ENCODE measurements around the gene CA9. TPM values are rescaled to one million over a fixed set of nuclear protein-coding genes. Genes with fewer than 3 reads are reported as not detected.

CA9 gene
- total RNA-seq, 1 donor from 2014 or later: not detected

DNA sequence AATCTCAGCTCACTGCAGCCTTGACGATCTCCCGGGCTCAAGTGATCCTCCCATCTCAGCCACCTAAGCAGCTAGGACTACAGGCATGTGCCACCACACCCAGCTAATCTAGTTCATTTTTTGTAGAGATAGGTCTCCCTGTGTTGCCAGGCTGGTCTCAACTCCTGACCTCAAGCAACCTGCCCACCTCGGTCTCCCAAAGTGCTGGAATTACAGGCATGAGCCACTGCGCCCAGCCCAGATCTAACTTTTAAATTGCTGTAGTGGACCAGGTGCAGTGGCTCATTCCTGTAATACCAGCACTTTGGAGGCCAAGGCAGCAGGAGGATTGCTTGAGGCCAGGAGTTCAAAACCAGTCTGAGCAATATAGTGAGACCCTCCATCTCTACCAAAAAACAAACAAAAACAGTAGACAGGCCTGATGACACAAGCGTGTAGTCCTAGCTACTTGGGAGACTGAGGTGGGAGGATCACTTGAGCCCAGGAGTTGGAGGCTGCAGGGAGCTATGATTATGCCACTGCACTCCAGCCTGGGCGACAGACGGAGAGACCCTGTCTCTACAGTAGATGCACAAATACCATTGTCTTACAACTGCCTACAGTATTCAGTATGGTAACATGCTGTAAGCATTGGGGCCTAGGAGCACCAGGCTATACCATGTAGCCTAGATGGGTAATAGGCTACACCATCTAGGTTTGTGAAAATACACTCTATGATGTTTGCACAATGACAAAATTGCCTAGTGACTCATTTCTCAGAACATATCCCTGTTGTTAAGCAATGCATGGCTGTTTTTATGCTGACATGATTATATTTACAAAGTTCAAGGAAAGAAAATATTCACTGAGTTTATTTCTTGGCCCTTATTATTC lies 21.5 kb upstream of the CA9 start:
- no peak for DNase-seq (ENCODE audit: low spot score)

GRCh38 chr9:35652829-35653209 lies 20.9 kb upstream of the CA9 start:
- DNase-seq (ENCODE audit: low spot score): no peak

GRCh38 chr9:35653611-35654010 lies 20.1 kb upstream of the CA9 start:
- no peak for DNase-seq (ENCODE audit: low spot score)

- DNase-seq (ENCODE audit: low spot score): no peak
Measured at GRCh38 chr9:35656348-35656747, 17.4 kb upstream of the CA9 start.

DNA sequence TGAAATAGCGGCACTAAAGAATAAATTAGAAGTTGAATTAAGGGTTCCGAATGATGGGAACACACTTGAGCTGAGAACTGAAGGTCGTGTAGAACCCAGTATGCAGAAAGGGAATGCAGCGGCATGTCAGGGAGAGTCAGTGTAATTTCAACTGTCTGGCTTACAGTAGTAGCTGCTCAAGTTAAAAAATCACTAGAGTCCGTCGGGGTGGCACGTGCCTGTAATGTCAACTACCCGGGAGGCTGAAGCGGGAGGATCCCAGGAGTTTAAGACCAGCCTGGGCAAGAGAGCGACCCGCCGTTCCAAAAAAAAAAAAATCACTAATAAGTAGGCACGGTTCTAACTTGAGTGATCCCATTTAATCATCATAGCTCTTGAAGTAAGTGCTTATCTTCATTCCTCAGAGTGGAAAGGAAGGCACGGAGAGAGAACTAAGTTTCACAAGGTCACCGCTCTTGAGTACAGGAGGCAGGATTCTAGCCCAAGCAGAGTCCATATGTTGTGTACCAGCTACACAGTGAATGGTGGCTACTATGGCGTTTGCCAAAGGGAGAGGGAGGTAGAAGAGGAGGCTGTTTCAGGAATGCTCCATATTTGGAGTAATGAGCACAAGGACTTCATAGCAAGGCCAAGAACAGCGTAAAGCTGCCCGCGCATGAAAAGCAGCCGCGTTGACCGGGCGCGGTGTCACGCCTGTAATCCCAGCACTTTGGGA lies 16.7 kb upstream of the CA9 start:
- no peak for DNase-seq (ENCODE audit: low spot score)

DNA sequence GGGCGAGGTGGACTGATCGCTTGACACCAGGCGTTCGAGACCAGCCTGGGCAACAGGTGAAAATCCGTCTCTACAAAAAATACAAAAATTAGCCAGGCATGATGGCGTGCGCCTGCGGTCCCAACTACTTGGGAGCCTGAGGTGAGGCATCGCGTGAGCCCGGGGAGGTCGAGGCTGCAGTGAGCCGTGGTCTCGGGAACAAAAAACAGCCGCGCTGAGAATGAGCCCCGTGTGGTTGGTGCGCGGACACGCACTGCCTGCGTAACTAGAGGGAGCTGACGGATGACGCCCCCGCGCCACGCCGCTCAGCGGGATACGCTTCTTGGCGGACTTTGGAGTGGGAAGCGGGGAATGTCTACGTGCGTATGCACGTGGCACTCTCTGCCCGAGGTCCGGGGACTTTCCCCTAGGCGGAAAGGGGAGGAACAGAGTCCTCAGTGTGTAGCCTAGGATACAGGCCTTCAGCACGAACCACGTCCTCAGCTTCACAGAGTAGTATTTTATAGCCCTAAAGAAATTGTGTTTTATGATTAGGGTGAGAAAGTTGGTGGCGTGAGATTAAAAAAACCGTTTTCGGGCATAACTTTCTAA lies 16.1 kb upstream of the CA9 start, which contains the start of gene RMRP:
Gene RMRP, minus strand, starts transcription at position 474 of the 591 bp plus-strand sequence.
- peak; percentile 98 for DNase-seq (ENCODE audit: low spot score)

- peak; percentile 94 for DNase-seq (ENCODE audit: low spot score)
Measured at GRCh38 chr9:35658137-35658967, 15.4 kb upstream of the CA9 start, which contains the start of gene CCDC107. CCDC107 (plus strand) TSS chr9:35658292; CDS start chr9:35658380, 88 bp downstream.

GRCh38 chr9:35658968-35659220 lies 14.8 kb upstream of the CA9 start:
- DNase-seq (ENCODE audit: low spot score): no peak

GRCh38 chr9:35659340-35659739 lies 14.4 kb upstream of the CA9 start:
- no peak for DNase-seq (ENCODE audit: low spot score)

GRCh38 chr9:35660966-35661415 lies 12.7 kb upstream of the CA9 start:
- DNase-seq (ENCODE audit: low spot score): no peak

- no peak for DNase-seq (ENCODE audit: low spot score)
Measured at GRCh38 chr9:35661756-35662350, 11.9 kb upstream of the CA9 start.

GRCh38 chr9:35662437-35662836 lies 11.3 kb upstream of the CA9 start:
- no peak for DNase-seq (ENCODE audit: low spot score)

- no peak for DNase-seq (ENCODE audit: low spot score)
Measured at GRCh38 chr9:35664531-35665470, 8.9 kb upstream of the CA9 start, which contains the start of gene ARHGEF39. ARHGEF39 (minus strand) TSS chr9:35665195; CDS start chr9:35665169, 26 bp downstream.

DNA sequence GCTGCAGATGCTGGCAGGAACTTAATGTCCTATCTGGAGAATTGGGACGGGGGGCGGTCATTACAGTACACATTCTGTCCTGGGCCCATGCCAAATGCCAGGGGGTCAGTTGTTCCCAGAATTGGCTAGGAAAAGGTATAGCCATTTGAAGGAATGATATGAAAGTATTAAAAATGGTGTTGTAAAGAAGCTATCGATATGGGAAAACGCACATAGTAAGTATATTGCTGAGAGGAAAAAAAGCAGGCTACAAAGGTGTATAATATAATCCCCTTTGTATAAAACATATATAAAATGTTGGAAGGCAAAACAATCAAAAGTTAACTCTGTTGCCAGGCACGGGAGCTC lies 8.3 kb upstream of the CA9 start:
- DNase-seq (ENCODE audit: low spot score): no peak

GRCh38 chr9:35666045-35666444 lies 7.7 kb upstream of the CA9 start:
- no peak for DNase-seq (ENCODE audit: low spot score)

- DNase-seq (ENCODE audit: low spot score): no peak
Measured at GRCh38 chr9:35666549-35666948, 7.2 kb upstream of the CA9 start.

DNA sequence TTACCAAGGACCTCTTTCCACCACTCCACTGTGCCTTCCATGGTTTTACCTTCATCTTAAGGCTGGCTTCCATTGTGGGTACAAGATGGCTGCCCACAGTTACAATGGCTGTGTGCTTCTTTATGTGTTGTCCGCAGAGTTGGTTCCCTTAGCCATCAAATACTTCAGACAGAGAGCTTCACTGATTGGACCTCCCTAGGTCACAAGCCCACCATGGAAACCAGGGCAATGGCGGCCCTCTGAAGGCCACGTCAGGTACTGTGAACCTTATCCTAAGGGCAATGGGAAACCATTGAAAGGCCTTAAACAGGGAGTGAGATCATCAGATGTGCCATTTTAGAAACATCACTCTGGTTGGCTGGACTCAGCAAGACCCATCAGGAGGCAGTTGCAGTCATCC lies 5.8 kb upstream of the CA9 start:
- DNase-seq (ENCODE audit: low spot score): no peak

- no peak for DNase-seq (ENCODE audit: low spot score)
Measured at GRCh38 chr9:35669331-35670145, 4.2 kb upstream of the CA9 start.

GRCh38 chr9:35674025-35674361 lies 265 bp downstream of the CA9 start:
- no peak for DNase-seq (ENCODE audit: low spot score)

Data from mesenteric fat pad (tissue), 1 donor.